Skeletal muscle tissue (tissue), 4 donors: ENCODE data around the gene SLCO4A1. TPM values are rescaled to one million over a fixed set of nuclear protein-coding genes. Genes with fewer than 3 reads are reported as not detected.
"Not testable (repeated sequence)": the region's sequence is repeated elsewhere in the genome, so short reads cannot be mapped to it uniquely, and the experiment has no call there.

Source experiments
- H3K27ac ChIP-seq: one replicate; pipeline ENCODE4 v1.7.0; 2013; ENCODE audit warnings: mild to moderate bottlenecking, low read depth, low read length, inconsistent platforms
- H3K27me3 ChIP-seq, 3 donors: one replicate each; pipeline ENCODE4 v1.7.0; 2013; ENCODE audit warnings: low read length in 3 of 3; ENCODE audit not compliant: control insufficient read depth in 3 of 3, insufficient read depth in 3 of 3
- H3K36me3 ChIP-seq, 3 donors: one replicate each; pipeline ENCODE4 v1.7.0; 2013; ENCODE audit warnings: low read length in 3 of 3; ENCODE audit not compliant: control insufficient read depth in 3 of 3, insufficient read depth in 3 of 3
- H3K4me1 ChIP-seq, 3 donors: one replicate each; pipeline ENCODE4 v1.7.0; 2013; ENCODE audit warnings: low read length in 3 of 3, mild to moderate bottlenecking in 3 of 3; ENCODE audit not compliant: control insufficient read depth in 3 of 3, insufficient read depth in 3 of 3
- H3K4me3 ChIP-seq, 3 donors: one replicate each; pipeline ENCODE4 v1.7.0; 2013; ENCODE audit warnings: low read length in 3 of 3
- H3K9ac ChIP-seq, 3 donors: one replicate each; pipeline ENCODE4 v1.7.0; 2013; ENCODE audit warnings: low read length in 3 of 3, mild to moderate bottlenecking in 3 of 3, moderate library complexity in 2 of 3, low read depth in 1 of 3
- H3K9me3 ChIP-seq, 3 donors: one replicate each; pipeline ENCODE4 v1.7.0; 2013; ENCODE audit warnings: low read length in 3 of 3; ENCODE audit not compliant: control insufficient read depth in 3 of 3
- total RNA-seq: library from RNA; depleted of rRNA; stranded (reverse); fragments of >200 nt; gene quantifications from one replicate; pipeline ENCODE4 v1.2.3, GENCODE V29; 2014
- donor health status: Osteomylitis.

The SLCO4A1 gene
- total RNA-seq, 1 donor from 2014 or later, result not detected

- H3K4me1 ChIP-seq, result no peaks in the 10 kb centered on the region
- H3K27me3 ChIP-seq, result peaks cover 43 to 57% (median 54%) of the 10 kb centered on the region in 3 donors
- no peak overlapping the region for H3K4me3 ChIP-seq
- no peaks in the 10 kb centered on the region for H3K36me3 ChIP-seq
- peaks cover 0 to 6% (median 6%) of the 10 kb centered on the region in 3 donors for H3K9me3 ChIP-seq
- no peak overlapping the region for H3K9ac ChIP-seq
- H3K27ac ChIP-seq, result no peak overlapping the region
Measured at GRCh38 chr20:62678553-62678952, 36.2 kb downstream of the SLCO4A1 start.

DNA sequence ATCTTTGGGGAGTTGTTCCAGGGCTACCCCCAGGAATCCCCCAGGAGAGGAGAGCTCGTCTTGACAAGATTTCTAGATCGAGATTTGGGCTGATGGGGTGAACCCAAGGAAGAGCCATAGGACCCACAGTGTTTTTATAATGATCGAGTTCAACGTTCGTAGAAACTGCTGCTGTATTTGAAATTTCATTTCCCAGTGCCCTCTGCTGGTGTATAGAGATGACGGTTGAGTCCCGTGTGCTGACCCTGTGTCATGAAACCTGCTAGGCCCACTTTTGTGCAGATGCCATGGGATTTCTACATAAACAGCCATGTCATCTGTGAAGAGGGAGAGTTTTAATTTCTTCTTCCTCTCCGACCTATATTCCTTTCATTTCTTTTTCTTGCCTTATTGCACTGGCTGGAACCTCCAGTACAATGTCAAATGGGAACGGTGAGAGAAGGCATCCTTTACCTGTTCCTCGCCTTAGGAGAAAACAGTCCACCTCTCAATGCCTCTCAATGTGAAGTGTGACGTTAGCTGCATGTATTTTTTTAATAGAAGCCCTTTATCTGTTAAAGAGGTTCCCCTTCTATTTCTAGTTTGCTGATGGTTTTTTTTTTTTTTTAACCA is 37.8 kb downstream of the SLCO4A1 start:
- Histone ChIP-seq H3K27me3 (peaks cover 42 to 55% (median 53%) of the 10 kb centered on the region in 3 donors), H3K9ac (no peak overlapping the region), H3K4me1 (no peaks in the 10 kb centered on the region), H3K9me3 (peaks cover 0 to 6% (median 6%) of the 10 kb centered on the region in 3 donors), H3K27ac (no peak overlapping the region), H3K4me3 (no peak overlapping the region), H3K36me3 (no peaks in the 10 kb centered on the region)

- peaks cover 0 to 6% (median 6%) of the 10 kb centered on the region in 3 donors for H3K9me3 ChIP-seq
- H3K4me1 ChIP-seq, result no peaks in the 10 kb centered on the region
- peaks cover 47 to 62% (median 49%) of the 10 kb centered on the region in 3 donors for H3K27me3 ChIP-seq
- no peak overlapping the region for H3K9ac ChIP-seq
- H3K36me3 ChIP-seq, result no peaks in the 10 kb centered on the region
- no peak overlapping the region for H3K4me3 ChIP-seq
- H3K27ac ChIP-seq, result no peak overlapping the region
Measured at GRCh38 chr20:62682912-62683517, 40.7 kb downstream of the SLCO4A1 start.

DNA sequence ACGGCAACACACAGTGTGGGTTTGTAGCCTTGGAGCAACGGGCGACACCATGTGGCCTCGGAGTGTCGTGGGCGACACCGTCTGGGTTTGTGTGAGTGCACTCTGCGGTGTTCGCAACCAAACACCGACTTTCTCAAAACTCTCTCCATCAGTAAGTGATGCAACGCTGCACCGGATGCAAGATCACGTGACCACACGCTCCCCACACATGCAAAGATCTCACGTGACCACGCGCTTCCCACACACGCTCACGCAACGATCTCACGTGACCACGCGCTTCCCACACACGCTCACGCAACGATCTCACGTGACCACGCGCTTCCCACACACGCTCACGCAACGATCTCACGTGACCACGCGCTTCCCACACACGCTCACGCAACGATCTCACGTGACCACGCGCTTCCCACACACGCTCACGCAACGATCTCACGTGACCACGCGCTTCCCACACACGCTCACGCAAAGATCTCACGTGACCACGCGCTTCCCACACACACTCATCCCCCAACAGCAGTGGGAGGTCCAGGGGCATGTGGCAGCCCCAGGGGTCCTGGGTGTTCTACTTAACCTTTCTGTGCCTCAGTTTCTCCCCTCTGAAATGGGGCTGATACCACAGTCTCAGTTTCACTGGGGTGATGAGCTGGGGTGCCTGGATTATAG is 41.5 kb downstream of the SLCO4A1 start:
- not testable (repeated sequence) for H3K36me3 ChIP-seq, H3K4me3 ChIP-seq, H3K4me1 ChIP-seq, H3K27ac ChIP-seq, H3K9me3 ChIP-seq, H3K9ac ChIP-seq
- H3K27me3 ChIP-seq, result peaks cover 49 to 65% (median 53%) of the 10 kb centered on the region in 3 donors

GRCh38 chr20:62684981-62685380 is 42.7 kb downstream of the SLCO4A1 start:
- Histone ChIP-seq H3K4me3 (no peak overlapping the region), H3K9ac (no peak overlapping the region), H3K27ac (no peak overlapping the region), H3K4me1 (no peaks in the 10 kb centered on the region), H3K9me3 (peaks cover 0 to 5% (median 1%) of the 10 kb centered on the region in 3 donors), H3K36me3 (no peaks in the 10 kb centered on the region), H3K27me3 (peaks cover 49 to 70% (median 63%) of the 10 kb centered on the region in 3 donors)

- H3K4me3 ChIP-seq, result no peak overlapping the region
Measured at GRCh38 chr20:62685781-62686555, 43.7 kb downstream of the SLCO4A1 start.

DNA sequence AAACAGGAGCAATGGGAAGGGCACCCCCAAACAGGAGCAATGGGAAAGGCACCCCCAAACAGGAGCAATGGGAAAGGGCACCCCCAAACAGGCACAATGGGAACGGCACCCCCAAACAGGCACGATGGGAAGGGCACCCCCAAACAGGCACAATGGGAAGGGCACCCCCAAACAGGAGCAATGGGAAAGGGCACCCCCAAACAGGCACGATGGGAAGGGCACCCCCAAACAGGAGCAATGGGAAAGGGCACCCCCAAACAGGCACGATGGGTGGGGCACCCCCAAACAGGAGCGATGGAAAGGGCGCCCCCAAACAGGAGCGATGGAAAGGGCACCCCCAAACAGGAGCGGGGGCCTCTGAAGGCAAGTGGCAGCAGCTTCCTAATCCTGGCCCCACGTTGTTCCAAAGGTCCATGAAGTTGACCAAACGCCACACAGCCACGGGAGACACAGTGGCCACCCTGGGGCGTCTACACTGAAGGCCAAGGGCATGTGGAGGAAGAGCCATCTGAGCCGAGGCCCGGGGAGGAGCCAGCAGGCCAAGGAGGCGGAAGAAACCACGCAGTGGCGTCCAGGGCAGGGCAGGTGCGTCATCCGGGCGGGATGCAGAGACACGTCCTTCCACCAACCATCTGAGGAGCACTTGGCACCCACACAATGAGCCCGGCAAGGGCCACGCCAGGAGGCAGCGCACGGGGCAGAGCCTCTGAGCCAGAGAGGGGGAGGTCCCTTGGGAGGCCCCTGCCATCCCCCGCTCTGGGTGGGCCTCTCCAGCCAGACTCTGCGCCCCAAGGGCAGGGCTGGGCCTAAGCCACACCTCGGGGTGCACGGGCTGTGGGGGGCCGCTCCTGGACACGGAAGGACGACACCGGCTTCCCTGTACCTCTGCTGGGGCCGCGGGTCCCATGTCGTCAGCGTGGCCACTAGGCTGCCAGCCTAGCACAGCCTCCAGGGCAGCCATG is 44.8 kb downstream of the SLCO4A1 start:
- H3K4me1 ChIP-seq, result no peaks in the 10 kb centered on the region
- H3K27me3 ChIP-seq, result peaks cover 44 to 77% (median 70%) of the 10 kb centered on the region in 3 donors
- no peaks in the 10 kb centered on the region for H3K36me3 ChIP-seq
- H3K9me3 ChIP-seq, result no peaks in the 10 kb centered on the region
- H3K27ac ChIP-seq, result no peak overlapping the region
- H3K9ac ChIP-seq, result no peak overlapping the region
- no peak overlapping the region for H3K4me3 ChIP-seq

More at GRCh38 chr20:62685781-62686555, 43.7 kb downstream of the SLCO4A1 start:
- Histone ChIP-seq H3K27ac (no peak overlapping the region), H3K9me3 (no peaks in the 10 kb centered on the region), H3K27me3 (peaks cover 44 to 74% (median 67%) of the 10 kb centered on the region in 3 donors), H3K4me1 (no peaks in the 10 kb centered on the region), H3K36me3 (no peaks in the 10 kb centered on the region), H3K9ac (no peak overlapping the region)

- Histone ChIP-seq H3K4me3 (no peak overlapping the region), H3K27ac (no peak overlapping the region), H3K9me3 (no peaks in the 10 kb centered on the region), H3K27me3 (peaks cover 44 to 77% (median 67%) of the 10 kb centered on the region in 3 donors), H3K9ac (no peak overlapping the region), H3K4me1 (no peaks in the 10 kb centered on the region), H3K36me3 (no peaks in the 10 kb centered on the region)
Measured at GRCh38 chr20:62688083-62688482, 45.8 kb downstream of the SLCO4A1 start.

DNA sequence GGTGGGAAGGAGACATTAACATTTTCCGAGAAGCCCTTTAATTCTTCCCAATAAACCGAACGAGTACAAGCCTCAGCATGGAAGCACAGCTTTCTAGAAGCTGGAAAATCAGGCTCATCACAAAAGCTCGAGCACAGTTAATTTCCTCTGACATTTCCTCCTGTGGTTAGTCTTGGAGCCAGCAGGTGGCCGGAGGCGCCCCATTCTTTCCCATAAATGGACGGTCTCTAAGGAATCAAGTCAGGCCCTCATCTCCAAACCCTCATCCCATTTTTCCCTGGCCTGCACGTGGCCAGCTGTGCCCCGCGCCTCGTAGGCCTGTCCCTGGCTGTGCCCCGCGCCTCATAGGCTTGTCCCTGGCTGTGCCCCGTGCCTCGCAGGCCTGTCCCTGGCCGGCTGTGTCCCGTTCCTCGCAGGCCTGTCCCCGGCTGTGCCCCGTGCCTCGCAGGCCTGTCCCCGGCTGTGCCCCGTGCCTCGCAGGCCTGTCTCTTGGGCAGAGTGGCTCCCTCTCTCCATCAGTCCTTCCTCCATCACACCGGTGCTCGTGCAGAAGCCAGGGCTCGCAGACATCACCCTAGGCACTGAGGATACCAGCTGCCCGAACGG is 46.7 kb downstream of the SLCO4A1 start:
- no peaks in the 10 kb centered on the region for H3K4me1 ChIP-seq

More for the DNA sequence above, 46.7 kb downstream of the SLCO4A1 start:
- Histone ChIP-seq H3K4me3 (no peak overlapping the region), H3K9ac (no peak overlapping the region), H3K27me3 (peaks cover 43 to 77% (median 68%) of the 10 kb centered on the region in 3 donors), H3K9me3 (no peaks in the 10 kb centered on the region), H3K27ac (no peak overlapping the region), H3K36me3 (no peaks in the 10 kb centered on the region)
